K562 (cell line): ENCODE measurements around the gene C12orf43. TPM values are rescaled to one million over a fixed set of nuclear protein-coding genes. Genes with fewer than 3 reads are reported as not detected.

ENCODE experiments used
- ATAC-seq: fragments of 200-7000 bp; cut with Tn5 transposase; 3 replicates; pipeline ENCODE4 v1.9.1; 2020; ENCODE audit warnings: moderate library complexity
- BruUV-seq: library from RNA; stranded (reverse); fragments of 400-500 nt; replicated peaks from 2 replicates; lab custom pipeline; 2021; lab: Mats Ljungman, UMichigan
- CTCF ChIA-PET: fragments of 300-600 bp; formaldehyde crosslinking; extraction: SDS; loops from one replicate; lab custom pipeline; 2021; ENCODE audit warnings: low intra/inter-chr PET ratio; lab: Yijun Ruan, JAX
- POLR2A ChIA-PET: fragments of 300-600, 350-650 bp; sonication (Branson Sonifier 250); formaldehyde crosslinking; extraction: SDS; loops from one replicate; lab custom pipeline; 2021; ENCODE audit warnings: antibody characterized with exemption, inconsistent platforms; lab: Yijun Ruan, JAX
- DNase-seq, 4 experiments: peaks; one replicate each; pipeline versions ENCODE4 v3.0.0 to v3.0.0-alpha.2; 2011 to 2018; ENCODE audit warnings: low spot score in 3 of 4, mixed read lengths in 3 of 4; ENCODE audit errors: extremely low read depth in 1 of 4
- FAIRE-seq: peaks from 2 replicates; lab custom pipeline; 2011; peaks lifted over from hg19 to GRCh38; lab: Jason Lieb, UNC
- H2AFZ ChIP-seq: 2 replicates; pipeline ENCODE4 v1.6.0; 2011; ENCODE audit warnings: low read depth, low read length, control low read depth, inconsistent platforms
- H3K27ac ChIP-seq: fragments of 200-600 bp; 3 replicates; pipeline ENCODE4 v1.8.0; 2011; ENCODE audit warnings: low read depth, mild to moderate bottlenecking, control low read depth, inconsistent platforms, low read length, moderate library complexity, mixed read lengths; ENCODE audit errors: extremely low read depth
- H3K27me3 ChIP-seq, 2 experiments: fragments of 300-600 bp in 1 of 2; 2 replicates in 1 of 2; 3 replicates in 1 of 2; pipeline versions ENCODE4 v1.6.0 to v1.8.0; 2011; ENCODE audit warnings: inconsistent platforms in 2 of 2, low read length in 2 of 2, mild to moderate bottlenecking in 1 of 2, mixed read lengths in 1 of 2, moderate library complexity in 1 of 2; ENCODE audit not compliant: control insufficient read depth in 2 of 2, insufficient read depth in 2 of 2
- H3K36me3 ChIP-seq: fragments of 300-600 bp; 3 replicates; pipeline ENCODE4 v1.8.0; 2011; ENCODE audit warnings: mild to moderate bottlenecking, low read length, inconsistent platforms; ENCODE audit not compliant: control insufficient read depth, insufficient read depth
- H3K4me1 ChIP-seq, 2 experiments: fragments of 200-600 bp in 1 of 2; replicated peaks in 1 of 2; 2 replicates in 1 of 2; 3 replicates in 1 of 2; pipeline versions ENCODE4 v1.5.1 to v1.8.0; 2011; ENCODE audit warnings: inconsistent platforms in 2 of 2, low read length in 2 of 2, mild to moderate bottlenecking in 1 of 2, mixed read lengths in 1 of 2, moderate library complexity in 1 of 2; ENCODE audit not compliant: control insufficient read depth in 2 of 2, insufficient read depth in 2 of 2
- H3K4me2 ChIP-seq: 2 replicates; pipeline ENCODE4 v1.6.1; 2011; ENCODE audit warnings: low read length, control low read depth, inconsistent platforms, mixed read lengths; ENCODE audit not compliant: insufficient read depth
- H3K4me3 ChIP-seq: fragments of 200-600 bp; sonication (generic), shearing (Covaris generic); 2 replicates; pipeline ENCODE4 v1.5.1; 2016; ENCODE audit warnings: control low read depth, inconsistent platforms
- H3K79me2 ChIP-seq: fragments of 200-600 bp; 3 replicates; pipeline ENCODE4 v1.8.0; 2011; ENCODE audit warnings: low read length, inconsistent platforms; ENCODE audit not compliant: control insufficient read depth, insufficient read depth
- H3K9ac ChIP-seq, 2 experiments: 2 replicates each; pipeline versions ENCODE4 v1.6.0 to v1.6.1; 2011; ENCODE audit warnings: low read depth in 2 of 2, low read length in 2 of 2, control low read depth in 1 of 2, inconsistent platforms in 1 of 2, mild to moderate bottlenecking in 1 of 2, mixed read lengths in 1 of 2; ENCODE audit not compliant: insufficient read depth in 1 of 2
- H3K9me1 ChIP-seq: one replicate; pipeline ENCODE4 v1.6.0; 2011; ENCODE audit warnings: inconsistent platforms, mild to moderate bottlenecking, low read length, moderate library complexity; ENCODE audit not compliant: control insufficient read depth, insufficient read depth
- H3K9me3 ChIP-seq: replicated peaks from 2 replicates; pipeline ENCODE4 v1.5.1; 2011; ENCODE audit warnings: low read depth, low read length, inconsistent platforms; ENCODE audit not compliant: control insufficient read depth, insufficient read depth
- H4K20me1 ChIP-seq: replicated peaks from 2 replicates; pipeline ENCODE4 v1.6.1; 2011; ENCODE audit warnings: low read length, inconsistent platforms, mixed read lengths; ENCODE audit not compliant: control insufficient read depth, insufficient read depth
- BCL6 ChIP-seq: fragments of 250-450 bp; sonication (Bioruptor Pico); IDR thresholded peaks from 2 replicates; pipeline ENCODE4 v1.4.0; 2020
- BCOR ChIP-seq: fragments of 450-650 bp; IDR thresholded peaks from 2 replicates; pipeline ENCODE4 v1.6.1; 2016
- CGGBP1 ChIP-seq: fragments of 250-450 bp; sonication (Bioruptor Pico); IDR thresholded peaks from 2 replicates; pipeline ENCODE4 v1.9.0; 2021; ENCODE audit warnings: mild to moderate bottlenecking
- HSF4 ChIP-seq: fragments of 250-450 bp; sonication (Bioruptor Pico); IDR thresholded peaks from 2 replicates; pipeline ENCODE4 v2.1.2; 2022; ENCODE audit warnings: mild to moderate bottlenecking, moderate library complexity, borderline replicate concordance
- IRF2 ChIP-seq: sonication (generic); formaldehyde crosslinking; IDR thresholded peaks from 2 replicates; pipeline ENCODE4 v1.8.1; 2022; ENCODE audit warnings: mild to moderate bottlenecking, missing genetic modification reagents
- NCOA1 ChIP-seq: fragments of 450-650 bp; IDR thresholded peaks from 2 replicates; pipeline ENCODE4 v1.6.1; 2016; ENCODE audit warnings: low read depth
- NRF1 ChIP-seq, 2 experiments: fragments of 450-650 bp; IDR thresholded peaks in 1 of 2; conservative IDR thresholded peaks in 1 of 2; 2 replicates each; pipeline ENCODE4 v1.6.1; 2014; ENCODE audit warnings: mild to moderate bottlenecking in 2 of 2
- PATZ1 ChIP-seq: fragments of 250-450 bp; sonication (Bioruptor Pico); IDR thresholded peaks from 2 replicates; pipeline ENCODE4 v1.5.0; 2020; ENCODE audit warnings: mild to moderate bottlenecking, borderline replicate concordance
- PHF8 ChIP-seq: fragments of 200-600 bp; sonication (generic); IDR thresholded peaks from 2 replicates; pipeline ENCODE4 v1.6.1; 2012; ENCODE audit warnings: mixed run types, mild to moderate bottlenecking, inconsistent platforms, low read length, moderate library complexity, borderline replicate concordance
- TCFL5 ChIP-seq: fragments of 250-450 bp; sonication (Bioruptor Pico); conservative IDR thresholded peaks from 2 replicates; pipeline ENCODE4 v1.6.1; 2021; ENCODE audit warnings: mild to moderate bottlenecking, moderate library complexity, matching md5 sums
- TEAD2 ChIP-seq: fragments of 450-650 bp; IDR thresholded peaks from 2 replicates; pipeline ENCODE4 v1.6.1; 2016; ENCODE audit warnings: missing genetic modification characterization, control low read depth, missing compliant biosample characterization
- ZBTB12 ChIP-seq: fragments of 250-450 bp; sonication (Bioruptor Pico); IDR thresholded peaks from 2 replicates; pipeline ENCODE4 v1.4.0; 2020
- ZBTB43 ChIP-seq: sonication (generic); formaldehyde crosslinking; IDR thresholded peaks from 2 replicates; pipeline ENCODE4 v1.8.0; 2023; ENCODE audit warnings: mild to moderate bottlenecking, missing genetic modification reagents
- ZHX1 ChIP-seq: fragments of 150-350 bp; conservative IDR thresholded peaks from 2 replicates; pipeline ENCODE4 v1.6.1; 2014; ENCODE audit warnings: low read length
- ZNF347 ChIP-seq: fragments of 450-650 bp; formaldehyde crosslinking; IDR thresholded peaks from 2 replicates; pipeline ENCODE4 v1.4.0; 2020; ENCODE audit warnings: low read depth, mild to moderate bottlenecking, moderate library complexity
- ZSCAN29 ChIP-seq: fragments of 450-650 bp; IDR thresholded peaks from 2 replicates; pipeline ENCODE4 v1.6.1; 2017
- WGBS: fragments of 100-300 bp; shearing (Covaris generic); methylation state at CpG from one replicate; pipeline ENCODE4 v1.1.6; 2016; ENCODE audit warnings: low coverage, mixed read lengths; ENCODE audit not compliant: insufficient coverage; ENCODE audit errors: missing lambda C conversion rate; 5-methylcytosine and 5-hydroxymethylcytosine counted together
- in situ Hi-C: fragments of 300-500 bp; cut with MboI; formaldehyde crosslinking; loops from 4 replicates; pipeline ENCODE4 v1.15.0; 2018; ENCODE audit warnings: inconsistent platforms, mixed read lengths
- intact Hi-C: fragments of 100-400 bp; cut with micrococcal nuclease; formaldehyde crosslinking; loops from 2 replicates; pipeline ENCODE4 v1.14.2; 2022
- polyA plus RNA-seq, 8 experiments: library from polyadenylated mRNA; depleted of rRNA in 4 of 8; stranded (reverse) in 5 of 8; unstranded in 3 of 8; fragments of >200 nt; fragmentation: Nextera tagmentation in 2 of 8; fragmentation: Illumina TruSeq in 1 of 8; extraction: Ambion mirVana in 2 of 8; extraction: Trizol in 1 of 8; gene quantifications; 2 replicates each; pipeline versions ENCODE4 v1.2.1 to v1.2.3, GENCODE V29; 2011 to 2014; ENCODE audit warnings: inconsistent platforms in 1 of 8, missing spikeins in 1 of 8
- total RNA-seq, 7 experiments: library from RNA; depleted of rRNA in 6 of 7; stranded (reverse); fragments of >200 nt in 6 of 7; fragmentation: Illumina TruSeq in 2 of 7; extraction: Trizol in 2 of 7; gene quantifications; 2 replicates each; pipeline versions ENCODE4 v1.2.1 to v1.2.3, GENCODE V29; 2011 to 2021; ENCODE audit warnings: low replicate concordance in 1 of 7

C12orf43 gene
- total and polyA plus RNA-seq, 9 of the 15 experiments (the other 6 are each of a cell fraction or from before 2014, with no cell fraction given), result 4.3 to 22.2 (median 16.8) TPM

GRCh38 chr12:120994059-120994458 is 22.2 kb downstream of the C12orf43 start:
- Histone ChIP-seq H3K9me1 (no peaks in the 10 kb centered on the region), H3K4me2 (no peak overlapping the region), H3K79me2 (no peaks in the 10 kb centered on the region), H3K27ac (no peak overlapping the region), H3K9me3 (no peaks in the 10 kb centered on the region), H3K9ac (no peak overlapping the region), H3K4me1 (peaks cover 0 to 6% of the 10 kb centered on the region in 2 experiments; a peak in 1 of 5 replicates), H3K36me3 (no peaks in the 10 kb centered on the region), H2AFZ (no peak overlapping the region), H3K4me3 (no peak overlapping the region), H3K27me3 (peaks cover 3 to 37% of the 10 kb centered on the region in 2 experiments; a peak in 3 of 5 replicates), H4K20me1 (no peaks in the 10 kb centered on the region; the same call in 1 of the 2 replicates)
- ChIA-PET CTCF (no interaction called here), POLR2A (no interaction called here)
- no peak for DNase-seq
- WGBS, result 31% methylated on average over 9 of the region's 15 CpGs
- intact Hi-C loops (no loop called here), in situ Hi-C loops (no loop called here)
- ATAC-seq, result no peak
- no peak for FAIRE-seq
- no TSS peak for BruUV-seq
- TF ChIP-seq ZBTB12 (CRISPR knock-in tag), result no peak
- no peak for TF ChIP-seq IRF2 (CRISPR knock-in tag)
- no peak for TF ChIP-seq TEAD2 (tag)
- no peak for TF ChIP-seq TCFL5 (CRISPR knock-in tag)
- TF ChIP-seq HSF4 (CRISPR knock-in tag), result no peak
- no peak for TF ChIP-seq ZHX1
- no peak for TF ChIP-seq PHF8
- no peak for TF ChIP-seq ZSCAN29
- TF ChIP-seq BCOR, result no peak
- no peak for TF ChIP-seq NRF1 (conservative IDR thresholded peaks at IDR 0.05 in 1 of 2, IDR thresholded peaks at IDR 0.05 in 1 of 2)
- TF ChIP-seq NCOA1, result no peak
- TF ChIP-seq CGGBP1 (CRISPR knock-in tag), result no peak
- TF ChIP-seq PATZ1 (CRISPR knock-in tag), result no peak
- no peak for TF ChIP-seq ZBTB43 (CRISPR knock-in tag)
- TF ChIP-seq BCL6 (CRISPR knock-in tag), result no peak
- TF ChIP-seq ZNF347 (CRISPR knock-in tag), result no peak
